ENCODE data around the gene XYLB.
"Not testable (repeated sequence)": the region's sequence is repeated elsewhere in the genome, so short reads cannot be mapped to it uniquely, and the experiment has no call there.

Gene XYLB

DNA sequence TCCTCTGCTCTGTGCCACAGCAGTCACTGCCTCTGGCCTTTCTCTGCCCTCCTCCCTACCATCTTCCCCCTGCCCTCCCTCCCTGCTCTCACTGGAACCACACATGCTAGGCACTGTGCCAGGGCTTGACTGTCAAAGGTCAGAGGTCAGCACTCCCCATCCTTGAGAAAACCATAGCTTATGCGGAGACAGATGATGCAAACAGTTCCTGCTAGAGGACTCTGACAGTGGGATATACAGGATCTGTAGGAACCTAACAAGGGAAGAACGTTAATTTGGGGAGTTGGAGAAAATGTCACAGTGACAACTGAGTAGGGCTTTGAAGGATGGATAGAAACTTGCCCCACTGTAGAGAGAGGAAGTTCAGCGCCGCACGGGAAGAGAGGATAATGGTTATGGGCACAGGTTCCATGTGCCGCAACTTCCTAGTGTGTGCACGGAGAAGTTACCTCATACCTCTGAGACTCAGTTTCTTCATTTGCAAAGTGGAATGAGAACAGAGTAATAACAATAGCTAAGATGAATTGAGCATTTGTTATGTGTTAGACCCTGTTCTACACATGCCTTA lies 29.3 kb upstream of the XYLB start:
- ChIA-PET POLR2A (no interaction called here), CTCF (no interaction called here)
- no peak for DNase-seq (ENCODE audit: extremely low spot score)
- TF ChIP-seq HDGF (IDR thresholded peaks at IDR 0.05; ENCODE audit: borderline replicate concordance) (no peak), TARDBP (IDR thresholded peaks at IDR 0.05) (no peak), FOXA1 (IDR thresholded peaks at IDR 0.05) (no peak), NFRKB (IDR thresholded peaks at IDR 0.05) (no peak), ZNF384 (IDR thresholded peaks at IDR 0.05) (no peak), BHLHE40 (IDR thresholded peaks at IDR 0.05; ENCODE audit: borderline replicate concordance) (no peak), ELF4 (IDR thresholded peaks at IDR 0.05) (no peak), LEF1 (IDR thresholded peaks at IDR 0.05; ENCODE audit: borderline replicate concordance) (no peak), ARNT (IDR thresholded peaks at IDR 0.05) (no peak), FOXK2 (IDR thresholded peaks at IDR 0.05) (no peak), SUZ12 (IDR thresholded peaks at IDR 0.05) (no peak), CTBP1 (IDR thresholded peaks at IDR 0.05; ENCODE audit: borderline replicate concordance) (no peak)
- TF ChIP-seq, protein P1, sequence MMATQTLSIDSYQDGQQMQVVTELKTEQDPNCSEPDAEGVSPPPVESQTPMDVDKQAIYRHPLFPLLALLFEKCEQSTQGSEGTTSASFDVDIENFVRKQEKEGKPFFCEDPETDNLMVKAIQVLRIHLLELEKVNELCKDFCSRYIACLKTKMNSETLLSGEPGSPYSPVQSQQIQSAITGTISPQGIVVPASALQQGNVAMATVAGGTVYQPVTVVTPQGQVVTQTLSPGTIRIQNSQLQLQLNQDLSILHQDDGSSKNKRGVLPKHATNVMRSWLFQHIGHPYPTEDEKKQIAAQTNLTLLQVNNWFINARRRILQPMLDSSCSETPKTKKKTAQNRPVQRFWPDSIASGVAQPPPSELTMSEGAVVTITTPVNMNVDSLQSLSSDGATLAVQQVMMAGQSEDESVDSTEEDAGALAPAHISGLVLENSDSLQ (IDR thresholded peaks at IDR 0.05): no peak

DNA sequence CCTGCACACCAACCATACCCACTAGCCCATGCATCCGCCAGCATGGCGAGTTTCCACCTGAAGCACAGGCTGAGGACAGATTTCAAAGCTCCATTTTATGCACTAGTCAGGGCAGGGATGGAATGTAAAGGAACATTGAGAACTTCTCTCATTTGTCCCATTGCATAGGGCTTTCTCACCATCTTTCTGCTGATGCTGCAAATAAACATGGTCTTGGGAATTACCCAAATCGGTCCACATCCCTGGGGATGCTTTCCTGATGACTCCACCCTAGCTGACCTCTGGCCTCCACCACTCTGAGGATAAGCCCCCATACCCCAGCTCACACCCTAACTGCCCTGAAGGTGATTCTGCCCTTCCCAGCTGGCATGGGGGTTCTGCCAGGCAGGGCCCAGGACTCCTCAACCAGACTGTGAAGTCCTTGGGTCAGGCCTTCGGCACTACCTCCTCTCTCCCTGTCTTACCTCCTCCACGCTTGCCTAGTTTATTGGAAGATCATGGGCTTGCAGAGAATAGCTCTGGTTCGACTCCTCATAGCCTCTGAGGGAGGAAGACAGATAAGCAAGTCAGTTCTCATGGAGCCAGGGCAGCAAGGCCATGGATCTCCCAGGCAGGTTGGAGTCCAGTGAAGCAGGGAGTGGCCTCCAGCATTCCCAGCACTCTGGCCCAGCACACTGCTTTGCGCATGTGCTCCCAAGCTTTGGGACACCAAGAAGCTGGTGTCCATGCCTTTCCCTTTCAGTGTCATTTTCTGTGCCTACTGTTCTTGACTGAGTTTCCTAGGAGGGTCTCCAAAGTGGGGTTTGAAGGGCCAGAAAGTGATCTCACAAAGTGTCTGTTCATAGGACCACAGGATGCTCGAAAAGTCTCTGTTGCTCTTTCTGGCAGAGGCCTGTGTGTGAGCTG lies 27.6 kb upstream of the XYLB start:
- CTCF ChIA-PET: interaction anchor here (0.6 kb wide), 1 partner anchor 376 kb away, joined by 3 read pairs; no protein-coding TSS in a partner anchor
- DNase-seq (ENCODE audit: extremely low spot score): no peak
- no peak for TF ChIP-seq ZNF384 (IDR thresholded peaks at IDR 0.05)
- no peak for TF ChIP-seq TARDBP (IDR thresholded peaks at IDR 0.05)
- TF ChIP-seq SUZ12 (IDR thresholded peaks at IDR 0.05): no peak
- TF ChIP-seq LEF1 (IDR thresholded peaks at IDR 0.05; ENCODE audit: borderline replicate concordance): no peak
- TF ChIP-seq BHLHE40 (IDR thresholded peaks at IDR 0.05; ENCODE audit: borderline replicate concordance): no peak
- no peak for TF ChIP-seq HDGF (IDR thresholded peaks at IDR 0.05; ENCODE audit: borderline replicate concordance)
- no peak for TF ChIP-seq L3MBTL2 (conservative IDR thresholded peaks at IDR 0.05)
- TF ChIP-seq FOXK2 (IDR thresholded peaks at IDR 0.05): no peak
- TF ChIP-seq, protein P1 (IDR thresholded peaks at IDR 0.05): no peak
- TF ChIP-seq SP1 (IDR thresholded peaks at IDR 0.05): no peak
- TF ChIP-seq CTBP1 (IDR thresholded peaks at IDR 0.05; ENCODE audit: borderline replicate concordance): no peak
- no peak for TF ChIP-seq NFRKB (IDR thresholded peaks at IDR 0.05)
- TF ChIP-seq ARNT (IDR thresholded peaks at IDR 0.05): no peak
- TF ChIP-seq FOXM1 (IDR thresholded peaks at IDR 0.05; ENCODE audit: borderline replicate concordance): no peak
- TF ChIP-seq ELF4 (IDR thresholded peaks at IDR 0.05): no peak
- TF ChIP-seq FOXA1 (IDR thresholded peaks at IDR 0.05): no peak
- POLR2A ChIA-PET: no interaction called here

DNA sequence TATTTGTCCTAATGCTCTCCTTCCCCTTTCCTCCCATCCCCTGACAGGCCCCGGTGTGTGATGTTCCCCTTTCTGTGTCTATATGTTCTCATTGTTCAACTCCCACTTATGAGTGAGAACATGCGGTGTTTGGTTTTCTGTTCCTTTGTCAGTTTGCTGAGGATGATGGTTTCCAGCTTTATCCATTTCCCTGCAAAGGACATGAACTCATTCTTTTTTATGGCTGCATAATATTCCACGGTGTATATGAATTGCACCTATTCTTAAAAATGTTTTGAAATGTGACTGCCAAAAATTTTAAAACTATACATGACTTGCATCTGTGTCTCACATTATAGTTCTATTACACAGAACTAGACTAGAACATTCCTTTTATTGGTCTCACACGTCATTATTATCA lies 25.9 kb upstream of the XYLB start:
- POLR2A ChIA-PET: interaction anchor here (0.6 kb wide), 1 partner anchor 523 kb away, joined by 3 read pairs; no protein-coding TSS in a partner anchor
- DNase-seq (ENCODE audit: extremely low spot score); CTCF ChIA-PET: not testable (repeated sequence)

DNA sequence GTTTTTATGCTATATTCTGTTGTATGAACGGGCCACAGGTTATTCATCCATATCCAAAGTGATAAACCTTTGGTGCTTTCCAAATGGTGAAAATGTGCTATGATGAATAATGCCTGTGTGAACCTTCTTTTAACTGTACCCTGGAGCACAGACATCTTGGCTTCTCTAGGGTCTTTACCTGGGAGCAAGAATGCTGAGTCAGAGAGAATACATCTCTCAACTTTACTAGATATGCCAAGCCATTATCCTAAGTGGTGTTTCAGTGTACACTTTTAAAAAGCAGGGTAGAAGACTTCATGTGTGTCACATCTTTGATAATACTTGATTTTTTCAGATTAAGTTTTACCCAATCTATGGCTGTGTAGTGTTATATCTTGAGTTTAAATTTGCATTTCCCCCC lies 23.5 kb upstream of the XYLB start:
- TF ChIP-seq BHLHE40 (IDR thresholded peaks at IDR 0.05; ENCODE audit: borderline replicate concordance) (no peak), TARDBP (IDR thresholded peaks at IDR 0.05) (no peak), ELF4 (IDR thresholded peaks at IDR 0.05) (no peak), CTBP1 (IDR thresholded peaks at IDR 0.05; ENCODE audit: borderline replicate concordance) (no peak), LEF1 (IDR thresholded peaks at IDR 0.05; ENCODE audit: borderline replicate concordance) (no peak), NFRKB (IDR thresholded peaks at IDR 0.05) (no peak), ARNT (IDR thresholded peaks at IDR 0.05) (no peak), ZNF384 (IDR thresholded peaks at IDR 0.05) (no peak), FOXA1 (IDR thresholded peaks at IDR 0.05) (no peak), FOXK2 (IDR thresholded peaks at IDR 0.05) (no peak), HDGF (IDR thresholded peaks at IDR 0.05; ENCODE audit: borderline replicate concordance) (no peak), FOXM1 (IDR thresholded peaks at IDR 0.05; ENCODE audit: borderline replicate concordance) (no peak), L3MBTL2 (conservative IDR thresholded peaks at IDR 0.05) (no peak), SUZ12 (IDR thresholded peaks at IDR 0.05) (no peak), SP1 (IDR thresholded peaks at IDR 0.05) (no peak)
- TF ChIP-seq, protein P1 (IDR thresholded peaks at IDR 0.05): no peak
- CTCF ChIA-PET: interaction anchor here (0.6 kb wide), 1 partner anchor 25 kb away, joined by 3 read pairs; no protein-coding TSS in a partner anchor
- no peak for DNase-seq (ENCODE audit: extremely low spot score)
- POLR2A ChIA-PET: no interaction called here

- no peak for DNase-seq (ENCODE audit: extremely low spot score)
- POLR2A ChIA-PET: no interaction called here
- no peak for TF ChIP-seq ARNT (IDR thresholded peaks at IDR 0.05)
- CTCF ChIA-PET: no interaction called here
Measured at GRCh38 chr3:38325256-38325655, 21.3 kb upstream of the XYLB start.

DNA sequence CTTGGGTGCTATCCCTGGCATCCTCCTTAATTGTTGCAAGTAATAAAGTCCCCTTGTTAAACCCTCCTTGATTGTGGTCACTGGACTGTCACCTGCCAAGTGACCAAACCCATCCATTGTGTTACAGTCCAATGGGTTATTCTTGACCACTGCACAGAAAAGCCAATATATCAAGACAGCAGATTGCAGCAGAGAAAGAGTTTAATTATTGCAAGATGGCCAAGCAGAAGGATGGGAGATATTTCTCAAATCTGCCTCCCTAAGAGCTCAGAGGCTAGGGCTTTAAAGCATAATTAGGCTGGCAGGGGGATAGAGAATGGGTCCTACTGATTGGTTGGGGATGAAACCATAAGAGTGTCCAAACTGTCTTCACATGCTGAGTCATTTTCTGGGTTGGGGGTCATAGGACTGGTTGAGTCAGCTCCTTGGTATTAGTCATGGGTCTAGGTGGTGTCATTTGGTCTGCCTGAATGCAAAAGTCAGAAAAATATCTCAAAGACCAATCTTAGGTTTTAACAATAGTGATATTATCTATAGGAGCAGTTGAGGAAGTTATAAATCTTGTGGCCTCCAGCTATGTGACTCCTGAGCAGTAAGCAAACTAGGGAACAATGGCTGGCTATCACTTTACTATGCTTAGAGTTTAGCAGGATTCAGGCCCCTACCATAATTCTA lies 19.1 kb upstream of the XYLB start:
- TF ChIP-seq L3MBTL2 (conservative IDR thresholded peaks at IDR 0.05) (no peak), ELF4 (IDR thresholded peaks at IDR 0.05) (no peak), BHLHE40 (IDR thresholded peaks at IDR 0.05; ENCODE audit: borderline replicate concordance) (no peak), ZNF384 (IDR thresholded peaks at IDR 0.05) (no peak), HDGF (IDR thresholded peaks at IDR 0.05; ENCODE audit: borderline replicate concordance) (no peak), TARDBP (IDR thresholded peaks at IDR 0.05) (no peak), FOXA1 (IDR thresholded peaks at IDR 0.05) (no peak), FOXM1 (IDR thresholded peaks at IDR 0.05; ENCODE audit: borderline replicate concordance) (no peak), ARNT (IDR thresholded peaks at IDR 0.05) (no peak), FOXK2 (IDR thresholded peaks at IDR 0.05) (no peak), SP1 (IDR thresholded peaks at IDR 0.05) (no peak), CTBP1 (IDR thresholded peaks at IDR 0.05; ENCODE audit: borderline replicate concordance) (no peak), LEF1 (IDR thresholded peaks at IDR 0.05; ENCODE audit: borderline replicate concordance) (no peak), SUZ12 (IDR thresholded peaks at IDR 0.05) (no peak)
- TF ChIP-seq, protein P1 (IDR thresholded peaks at IDR 0.05): no peak
- ChIA-PET POLR2A (no interaction called here), CTCF (no interaction called here)
- DNase-seq (ENCODE audit: extremely low spot score): no peak

Measured in HEK293T (cell line).